ENCODE results near the gene GEMIN2.
"Not testable (repeated sequence)": the region's sequence is repeated elsewhere in the genome, so short reads cannot be mapped to it uniquely, and the experiment has no call there.

GEMIN2 gene

GRCh38 chr14:39114073-39114838 lies at the start of gene GEMIN2:
Gene GEMIN2, plus strand, starts transcription at chr14:39114323. Its CDS starts 16 bp downstream, at chr14:39114339.
- peak; percentile 75 for DNase-seq (ENCODE audit: low spot score)

GRCh38 chr14:39069169-39069805 lies 44.8 kb upstream of the GEMIN2 start:
- not testable (repeated sequence) for DNase-seq (ENCODE audit: low spot score)

DNA sequence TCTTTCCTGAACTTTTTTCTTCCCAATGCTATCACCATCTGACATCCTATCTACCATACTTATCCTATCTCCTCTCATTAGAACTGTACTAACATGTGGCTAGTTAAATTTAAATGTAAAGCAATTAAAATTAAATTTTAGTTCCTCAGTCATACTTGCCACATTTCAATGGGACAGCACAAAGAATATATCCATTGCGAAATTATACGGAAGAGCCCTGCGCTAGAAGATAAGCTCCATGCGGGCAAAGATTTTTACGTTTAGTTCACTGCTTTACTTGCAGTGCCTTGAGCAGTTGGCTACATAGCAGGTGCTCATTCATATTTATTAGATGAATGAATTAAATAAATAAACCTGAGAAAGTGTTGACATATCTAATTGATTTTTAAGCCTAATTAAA lies 44.2 kb upstream of the GEMIN2 start:
- no peak for DNase-seq (ENCODE audit: low spot score)

DNA sequence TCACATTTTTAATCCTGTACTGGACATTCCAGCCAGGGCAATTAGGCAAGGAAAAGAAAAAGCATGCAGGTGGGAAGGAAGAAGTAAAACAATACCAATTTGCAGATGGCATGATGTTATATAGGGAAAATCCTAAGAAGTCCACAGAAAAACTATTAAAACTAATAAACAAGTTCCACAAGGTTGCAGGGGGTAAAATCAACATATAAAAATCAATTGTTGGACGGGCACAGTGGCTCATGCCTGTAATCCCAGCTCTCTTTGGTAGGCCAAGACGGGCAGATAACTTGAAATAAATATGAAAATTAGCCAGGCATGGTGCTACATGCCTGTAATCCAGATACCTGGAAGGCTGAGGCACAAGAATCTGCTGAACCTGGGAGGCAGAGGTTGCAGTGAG lies 43.0 kb upstream of the GEMIN2 start:
- no peak for DNase-seq (ENCODE audit: low spot score)

DNA sequence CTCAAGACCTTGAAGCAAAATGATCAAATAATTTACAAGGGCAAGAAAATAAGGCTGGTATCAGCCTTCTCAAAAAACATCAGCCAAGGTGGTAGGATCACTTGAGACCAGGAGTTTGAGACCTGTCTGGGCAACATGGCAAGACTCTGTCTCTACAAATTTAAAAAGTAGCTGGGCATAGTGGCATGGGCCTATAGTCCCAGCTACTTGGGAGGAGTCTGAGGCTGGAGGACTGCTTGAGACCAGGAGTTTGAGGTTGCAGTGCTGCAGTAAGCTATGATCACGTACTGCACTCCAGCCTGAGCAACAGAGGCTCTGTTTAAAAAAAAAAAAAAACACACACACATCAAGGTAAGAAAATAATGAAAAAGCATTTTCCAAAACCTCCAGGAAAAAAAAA lies 33.2 kb upstream of the GEMIN2 start:
- no peak for DNase-seq (ENCODE audit: low spot score)

- DNase-seq (ENCODE audit: low spot score), result no peak
Observed at GRCh38 chr14:39083127-39083526, 31.0 kb upstream of the GEMIN2 start.

- no peak for DNase-seq (ENCODE audit: low spot score)
Observed at GRCh38 chr14:39085933-39086332, 28.2 kb upstream of the GEMIN2 start.

GRCh38 chr14:39087493-39087892 lies 26.6 kb upstream of the GEMIN2 start:
- DNase-seq (ENCODE audit: low spot score), result no peak

DNA sequence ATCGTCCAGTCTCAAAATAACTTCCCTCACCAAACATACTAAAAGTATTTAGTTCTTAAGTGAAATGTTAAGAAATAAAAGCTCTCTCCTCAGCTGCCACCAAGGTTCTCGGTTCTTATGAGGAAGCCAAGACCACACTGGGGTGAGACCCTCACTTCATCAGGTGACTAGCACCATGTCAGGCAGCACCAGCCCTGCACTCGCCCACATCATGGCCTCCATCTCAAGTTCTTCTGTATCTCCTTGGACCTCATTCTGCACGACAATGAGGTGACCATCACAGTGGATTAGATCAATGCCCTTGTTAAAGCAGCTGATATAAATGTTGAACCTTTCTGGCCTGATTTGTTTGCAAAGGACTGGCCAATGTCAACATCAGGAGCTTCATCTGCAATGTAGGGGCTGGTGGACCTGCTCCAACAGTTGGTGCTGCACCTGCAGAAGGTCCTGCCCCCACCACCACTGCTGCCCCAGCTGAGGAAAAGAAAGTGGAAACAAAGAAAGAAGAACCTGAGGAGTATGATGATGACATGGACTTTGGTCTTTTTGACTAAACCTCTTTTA lies 23.5 kb upstream of the GEMIN2 start:
- no peak for DNase-seq (ENCODE audit: low spot score)

DNA sequence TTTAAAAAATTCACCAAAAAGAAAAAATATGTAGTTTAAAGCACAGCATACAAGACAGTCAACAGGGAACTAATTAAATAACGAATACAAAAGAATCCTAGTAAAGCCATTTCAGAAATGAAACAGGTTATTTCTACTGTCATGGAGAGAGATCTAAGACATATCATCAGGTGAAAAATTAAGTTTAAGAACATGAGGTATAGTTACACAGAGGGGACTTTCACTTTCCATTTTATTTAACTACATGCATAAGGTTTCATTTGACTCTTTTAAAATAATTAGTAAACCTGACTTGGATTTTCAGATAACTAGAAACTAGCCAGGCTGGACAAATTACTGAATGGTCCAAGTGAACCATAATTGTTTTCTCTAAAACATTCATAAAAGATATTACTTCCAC lies 22.4 kb upstream of the GEMIN2 start:
- DNase-seq (ENCODE audit: low spot score), result no peak

DNA sequence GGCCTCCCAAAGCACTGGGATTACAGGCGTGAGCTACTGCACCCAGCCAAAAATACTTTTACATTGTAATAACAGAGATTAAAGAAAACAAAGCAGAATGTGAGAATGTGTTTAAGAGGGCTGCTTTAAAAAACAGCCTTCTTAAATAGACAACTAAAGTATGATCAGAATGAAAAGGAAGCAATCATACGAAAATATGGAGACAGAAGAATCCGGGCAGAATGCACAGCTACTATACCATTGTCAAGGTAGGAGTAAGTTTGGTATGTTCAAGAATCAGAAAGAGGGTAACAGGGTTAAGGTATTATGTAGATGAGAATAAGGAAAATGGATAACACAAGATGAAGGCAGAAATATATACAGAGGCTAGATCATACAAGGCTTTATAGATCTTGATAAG lies 19.6 kb upstream of the GEMIN2 start:
- no peak for DNase-seq (ENCODE audit: low spot score)

DNA sequence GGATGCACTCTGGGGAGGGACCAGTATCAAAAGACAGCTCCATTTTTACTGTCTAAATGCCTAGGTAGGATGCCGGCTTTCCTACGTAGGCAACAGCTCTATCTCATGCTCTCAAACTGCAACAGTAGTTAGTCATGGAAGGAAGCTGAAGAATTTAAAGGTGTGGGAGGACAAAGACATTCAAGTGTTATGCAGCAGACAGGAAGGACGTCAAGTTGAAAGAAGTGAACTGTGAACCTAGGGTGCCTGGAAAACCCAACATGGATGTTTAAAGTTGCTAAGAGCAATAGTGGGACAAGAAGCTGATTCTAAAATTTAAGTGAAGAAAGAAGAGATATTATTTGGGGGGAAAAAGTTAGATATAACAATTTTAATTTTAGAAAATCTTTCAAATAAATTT lies 17.0 kb upstream of the GEMIN2 start:
- DNase-seq (ENCODE audit: low spot score), result no peak

- DNase-seq (ENCODE audit: low spot score), result not testable (repeated sequence)
Observed at GRCh38 chr14:39099215-39099614, 14.9 kb upstream of the GEMIN2 start.

DNA sequence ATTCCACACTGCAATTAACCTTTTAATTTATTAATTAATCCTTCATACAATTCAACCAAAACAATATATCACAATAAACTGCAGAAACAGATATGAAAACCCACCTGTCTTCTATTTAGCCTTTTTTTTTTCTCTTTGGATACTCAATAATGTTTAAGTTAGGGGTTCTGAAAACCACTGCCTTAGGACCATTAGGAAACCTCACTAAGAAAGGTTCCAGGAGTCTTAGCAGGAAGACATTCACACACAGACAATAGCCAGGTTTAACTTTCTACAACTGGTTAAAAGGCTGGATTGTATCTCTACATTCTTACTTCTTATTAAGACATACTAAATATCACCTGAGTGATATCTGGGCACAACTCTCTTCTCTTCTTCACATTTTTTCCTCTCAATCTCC lies 14.4 kb upstream of the GEMIN2 start:
- no peak for DNase-seq (ENCODE audit: low spot score)

DNA sequence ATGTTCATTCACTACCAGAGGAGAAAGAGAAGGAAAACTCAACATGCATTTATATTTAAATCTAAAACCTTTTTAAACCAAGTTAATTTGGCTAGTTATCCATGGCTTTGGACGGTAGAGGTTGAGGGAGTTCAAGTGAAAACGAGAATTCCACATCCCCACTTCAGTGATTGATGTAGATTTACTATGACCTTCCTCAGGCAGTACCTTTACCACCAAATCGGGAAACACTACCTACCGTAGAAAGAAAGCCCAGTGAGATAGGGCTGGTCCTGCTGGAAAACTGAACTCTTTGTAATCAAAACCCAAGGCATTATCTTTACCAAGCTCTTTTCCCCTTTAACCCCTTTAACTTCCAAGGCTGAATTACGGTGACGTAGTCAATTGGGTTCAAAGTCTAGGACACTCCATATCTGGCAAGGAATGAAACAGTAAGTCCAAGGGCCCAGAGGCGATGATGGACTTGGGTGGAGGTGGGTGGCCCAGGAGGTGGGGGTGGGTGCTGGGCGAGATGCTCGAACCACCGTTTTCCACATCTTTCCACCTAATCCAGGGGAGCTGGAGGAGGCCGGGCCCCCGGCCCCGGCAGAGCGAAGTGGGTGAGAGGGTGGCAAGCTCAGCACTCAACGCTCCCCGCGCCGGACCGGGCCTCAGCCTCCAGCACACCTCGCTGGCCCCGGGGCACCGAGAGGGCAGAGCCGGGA lies 11.7 kb upstream of the GEMIN2 start:
- DNase-seq (ENCODE audit: low spot score), result peak; percentile 32

- peak; percentile 65 for DNase-seq (ENCODE audit: low spot score)
Observed at GRCh38 chr14:39102969-39103957, 10.9 kb upstream of the GEMIN2 start, which contains the start of gene SEC23A. Gene SEC23A, minus strand, starts transcription at chr14:39103235. Its CDS starts 7,117 bp downstream, at chr14:39096118.

DNA sequence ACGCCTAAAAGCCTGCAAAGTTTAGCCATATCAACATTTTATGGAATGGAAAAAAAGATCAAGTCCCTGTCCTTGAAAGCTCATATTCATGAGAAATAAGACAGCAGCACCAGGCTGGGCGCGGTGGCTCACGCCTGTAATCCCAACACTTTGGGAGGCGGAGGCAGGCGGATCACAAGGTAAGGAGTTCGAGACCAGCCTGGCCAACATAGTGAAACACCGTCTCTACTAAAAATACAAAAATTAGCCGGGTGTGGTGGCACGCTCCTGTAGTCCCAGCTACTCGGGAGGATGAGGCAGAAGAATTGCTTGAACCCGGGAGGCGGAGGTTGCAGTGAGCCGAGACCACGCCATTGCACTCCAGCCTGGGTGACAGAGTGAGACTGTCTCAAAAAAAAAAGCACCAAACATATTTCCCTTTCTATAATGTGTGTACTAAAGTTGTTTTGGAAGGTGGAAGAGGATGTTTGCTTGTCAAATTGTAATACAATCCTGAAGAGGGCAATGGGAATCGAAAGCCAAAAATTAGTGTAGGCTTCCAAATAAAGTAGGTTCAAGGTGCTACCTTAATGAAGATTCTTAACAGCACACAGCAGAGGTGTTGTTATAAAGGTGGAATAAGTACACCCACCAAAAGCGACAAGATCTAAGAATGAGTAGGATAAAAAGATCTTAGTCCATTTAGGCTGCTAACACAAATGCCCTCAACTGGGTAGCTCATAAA lies 9.9 kb upstream of the GEMIN2 start:
- not testable (repeated sequence) for DNase-seq (ENCODE audit: low spot score)

GRCh38 chr14:39107591-39107996 lies 6.5 kb upstream of the GEMIN2 start:
- DNase-seq (ENCODE audit: low spot score), result peak; percentile 39

DNA sequence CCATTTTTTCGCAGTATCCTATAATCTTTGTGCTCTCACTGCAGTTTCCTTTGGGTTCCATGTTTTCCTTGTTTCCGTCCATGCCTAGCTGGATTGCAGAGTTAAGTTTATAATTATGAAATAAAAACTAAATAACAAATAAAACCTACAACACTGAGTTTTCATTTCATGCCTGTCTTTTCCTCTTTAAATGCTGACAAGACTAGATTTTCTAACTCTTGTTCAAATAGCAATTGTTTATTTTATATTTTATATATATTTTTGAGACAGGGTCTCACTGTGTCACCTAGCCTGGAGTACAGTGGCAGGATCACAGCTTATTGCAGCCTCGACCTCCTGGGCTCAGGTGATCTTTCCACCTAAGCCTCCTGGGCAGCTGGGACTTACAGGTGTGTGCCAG lies 5.3 kb upstream of the GEMIN2 start:
- no peak for DNase-seq (ENCODE audit: low spot score)

DNA sequence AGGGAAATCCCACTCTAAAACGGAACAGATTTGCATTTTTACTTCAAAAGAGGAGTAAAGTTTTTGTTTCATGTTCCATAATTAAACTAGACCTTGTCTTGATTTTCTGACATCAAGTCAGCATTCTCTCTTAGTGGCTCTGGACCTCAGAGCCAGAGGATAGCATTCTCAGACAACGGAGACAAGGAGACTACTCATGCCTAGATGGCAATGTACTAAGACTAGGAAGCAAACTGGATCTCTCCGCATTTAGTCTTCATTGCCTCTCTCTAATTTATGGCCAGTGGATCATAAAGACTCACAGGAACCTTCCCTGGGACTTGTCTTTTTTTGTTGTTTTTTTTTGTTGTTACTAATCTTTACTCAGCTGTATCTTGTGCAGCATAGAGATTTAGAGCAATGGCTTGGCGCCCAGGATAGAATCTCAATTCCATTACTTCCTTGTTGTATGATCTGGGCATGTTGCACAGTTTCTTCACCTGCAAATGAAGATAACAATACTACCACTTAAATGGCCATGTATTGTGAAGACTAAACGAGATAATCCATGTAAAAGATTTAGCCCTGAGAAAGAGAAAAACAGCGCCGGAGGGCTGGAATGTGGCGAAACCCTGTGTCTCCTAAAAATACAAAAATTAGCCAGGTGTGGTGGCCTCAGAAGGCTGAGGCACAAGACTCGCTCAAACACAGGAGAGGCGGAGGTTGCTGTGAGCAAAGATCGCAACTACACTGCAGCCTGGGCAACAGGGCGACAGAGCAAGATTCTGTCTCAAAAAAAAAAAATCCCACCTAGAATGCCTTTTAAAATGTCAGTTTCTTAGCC lies 4.0 kb upstream of the GEMIN2 start:
- DNase-seq (ENCODE audit: low spot score), result no peak

Data from HuH-7 (cell line).